Stimulated activated CD4-positive, alpha-beta T cell treated with anti-CD3 and anti-CD28 coated beads, Interleukin-12 subunit alpha, Interleukin-12 subunit beta, amount 100 ng/mL, for 48 hours (primary cell): ENCODE measurements around the gene DGKQ.
A peak's percentile ranks its signal among the peaks of the same experiment; 100 is the strongest.

Source experiments
- DNase-seq, 3 donors: peaks; one replicate each; pipeline ENCODE4 v3.0.0-alpha.2; 2020; ENCODE audit warnings: low read depth in 2 of 3, low spot score in 1 of 3

The DGKQ gene

GRCh38 chr4:973431-974397 lies at the start of gene DGKQ:
DGKQ (minus strand) TSS chr4:973569; CDS start chr4:973482, 87 bp downstream.
- peak; percentile 79 to 82 (median 79) for DNase-seq

DNA sequence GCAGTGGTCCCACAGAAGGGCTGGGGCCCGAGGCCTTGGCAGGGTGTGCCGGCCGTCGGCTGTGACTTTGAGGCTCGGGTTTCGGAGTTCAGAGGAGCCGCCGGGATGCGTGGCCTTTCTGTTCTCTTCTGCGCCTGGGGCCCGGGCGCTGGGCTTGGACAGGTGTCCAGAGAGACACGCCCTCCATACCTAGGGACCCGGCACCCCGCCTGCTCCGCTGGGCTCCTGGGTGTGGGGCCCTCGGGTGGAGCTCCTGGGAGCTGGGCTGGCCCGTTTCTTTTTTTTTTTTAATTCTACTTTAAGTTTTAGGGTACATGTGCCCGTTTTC lies 49.3 kb upstream of the DGKQ start:
- no peak for DNase-seq

GRCh38 chr4:1022051-1022738 lies 48.8 kb upstream of the DGKQ start:
- no peak for DNase-seq

DNA sequence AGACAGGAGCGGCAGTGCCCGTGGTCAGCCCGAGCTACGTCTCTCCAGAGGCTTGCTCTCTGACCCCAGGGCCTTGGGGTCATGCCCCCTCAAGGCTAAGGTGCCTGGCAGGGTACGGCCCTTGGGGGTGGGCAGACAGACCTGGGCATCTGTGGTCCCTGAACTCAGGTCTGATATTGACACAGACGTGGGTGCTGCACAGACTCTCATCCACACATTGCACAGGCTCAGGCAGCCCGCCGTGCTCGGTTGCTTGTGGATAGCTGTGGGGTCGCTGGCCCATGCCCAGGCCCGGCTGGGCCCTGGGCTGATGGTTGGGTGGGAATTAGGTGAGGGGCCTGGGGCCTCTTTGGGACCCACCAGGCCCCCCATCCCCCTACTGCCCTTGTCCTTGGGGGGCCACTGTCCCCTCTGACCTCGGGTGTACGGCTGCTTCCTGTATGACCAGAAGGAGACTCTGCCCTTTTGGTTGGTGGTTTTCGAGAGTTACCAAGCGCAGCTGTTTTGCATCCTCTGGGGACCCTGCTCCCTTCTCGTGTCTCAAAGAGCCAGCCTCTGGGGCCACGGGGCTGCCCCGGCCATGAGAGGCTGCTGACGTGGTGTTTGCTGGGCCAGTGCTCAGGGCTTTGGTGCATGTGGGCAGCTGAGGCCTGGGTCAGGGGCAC lies 48.1 kb upstream of the DGKQ start:
- DNase-seq, result no peak

DNA sequence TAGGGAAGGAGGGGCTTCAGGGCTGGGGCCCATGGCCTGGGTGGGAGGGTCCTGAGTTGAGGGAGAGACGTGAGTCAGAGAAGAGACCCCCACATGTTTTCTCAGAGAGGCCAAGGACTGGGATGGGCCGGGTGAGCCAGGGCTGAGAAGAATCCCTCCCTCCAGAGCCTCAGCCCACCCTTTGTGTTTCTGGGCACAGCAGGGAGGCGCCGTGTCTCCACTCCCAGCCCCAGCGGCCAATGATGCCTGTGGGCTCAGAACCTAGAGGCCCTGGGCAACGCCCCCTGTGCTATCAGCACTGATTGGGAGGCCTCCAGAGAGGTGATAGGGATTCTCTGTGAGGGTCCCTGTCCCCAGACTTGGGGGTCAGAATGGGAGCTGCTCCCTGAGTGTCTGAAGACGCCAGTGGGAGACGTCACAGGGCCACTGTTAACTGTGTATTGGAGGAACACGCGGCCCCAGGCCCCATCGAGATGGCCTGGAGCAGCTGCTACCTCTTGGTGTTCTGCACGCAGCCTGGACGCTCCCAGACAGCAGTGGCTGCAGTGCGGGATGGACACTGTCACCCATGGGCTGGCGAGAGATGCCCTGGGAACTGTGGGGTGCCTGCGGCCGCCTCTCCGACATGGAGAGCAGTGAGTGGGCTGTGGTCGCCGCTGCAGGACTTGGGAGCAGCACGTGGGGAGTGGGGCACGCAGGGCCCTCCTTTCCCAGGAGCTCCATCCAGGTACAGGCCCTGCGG lies 46.5 kb upstream of the DGKQ start:
- DNase-seq, result no peak

GRCh38 chr4:1019320-1019719 lies 46.0 kb upstream of the DGKQ start:
- no peak for DNase-seq

GRCh38 chr4:1018147-1019020 lies 45.0 kb upstream of the DGKQ start:
- no peak for DNase-seq

DNA sequence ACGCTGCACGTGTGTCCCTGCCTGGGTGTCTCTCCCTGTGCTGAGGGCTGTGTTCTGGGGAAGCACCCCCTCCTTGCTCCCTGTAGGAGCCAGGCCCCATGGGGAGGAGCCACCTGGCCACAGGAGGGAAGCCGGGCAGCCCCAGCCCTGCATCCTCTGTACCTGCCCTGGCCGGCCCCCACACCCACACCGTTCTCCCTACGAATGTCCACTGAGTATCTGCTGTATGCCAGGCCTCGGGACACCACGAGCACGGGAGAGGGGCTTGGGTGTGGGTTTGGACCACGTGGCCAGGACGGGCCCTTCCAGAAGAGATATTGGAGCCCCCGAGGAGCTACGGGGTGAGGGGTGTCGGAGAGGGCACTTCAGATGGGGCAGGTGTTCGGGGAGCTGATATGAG lies 44.3 kb upstream of the DGKQ start:
- no peak for DNase-seq

- DNase-seq, result no peak
Measured at GRCh38 chr4:1017211-1017610, 43.8 kb upstream of the DGKQ start.

GRCh38 chr4:1015746-1016145 lies 42.4 kb upstream of the DGKQ start:
- no peak for DNase-seq

DNA sequence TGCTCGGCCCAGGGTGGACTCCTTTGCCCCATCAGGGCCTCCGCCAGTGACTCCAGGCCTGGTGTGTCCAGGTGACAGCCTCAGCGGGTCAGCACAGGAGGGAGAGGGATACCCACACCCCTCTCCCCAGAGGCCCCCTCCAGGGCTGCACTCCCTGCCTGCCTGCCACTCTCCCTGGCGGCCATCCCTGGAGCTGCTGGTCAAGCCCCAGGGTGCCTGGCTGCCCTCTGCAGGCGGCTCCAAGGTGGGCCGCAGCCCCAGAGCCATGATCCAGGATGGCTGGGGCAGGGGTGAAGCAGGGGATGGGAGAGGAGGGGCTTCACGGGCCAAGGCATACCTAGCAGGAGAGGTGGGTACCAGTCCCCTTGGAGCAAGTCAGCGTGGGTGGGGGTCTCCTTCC lies 41.8 kb upstream of the DGKQ start:
- DNase-seq, result no peak

DNA sequence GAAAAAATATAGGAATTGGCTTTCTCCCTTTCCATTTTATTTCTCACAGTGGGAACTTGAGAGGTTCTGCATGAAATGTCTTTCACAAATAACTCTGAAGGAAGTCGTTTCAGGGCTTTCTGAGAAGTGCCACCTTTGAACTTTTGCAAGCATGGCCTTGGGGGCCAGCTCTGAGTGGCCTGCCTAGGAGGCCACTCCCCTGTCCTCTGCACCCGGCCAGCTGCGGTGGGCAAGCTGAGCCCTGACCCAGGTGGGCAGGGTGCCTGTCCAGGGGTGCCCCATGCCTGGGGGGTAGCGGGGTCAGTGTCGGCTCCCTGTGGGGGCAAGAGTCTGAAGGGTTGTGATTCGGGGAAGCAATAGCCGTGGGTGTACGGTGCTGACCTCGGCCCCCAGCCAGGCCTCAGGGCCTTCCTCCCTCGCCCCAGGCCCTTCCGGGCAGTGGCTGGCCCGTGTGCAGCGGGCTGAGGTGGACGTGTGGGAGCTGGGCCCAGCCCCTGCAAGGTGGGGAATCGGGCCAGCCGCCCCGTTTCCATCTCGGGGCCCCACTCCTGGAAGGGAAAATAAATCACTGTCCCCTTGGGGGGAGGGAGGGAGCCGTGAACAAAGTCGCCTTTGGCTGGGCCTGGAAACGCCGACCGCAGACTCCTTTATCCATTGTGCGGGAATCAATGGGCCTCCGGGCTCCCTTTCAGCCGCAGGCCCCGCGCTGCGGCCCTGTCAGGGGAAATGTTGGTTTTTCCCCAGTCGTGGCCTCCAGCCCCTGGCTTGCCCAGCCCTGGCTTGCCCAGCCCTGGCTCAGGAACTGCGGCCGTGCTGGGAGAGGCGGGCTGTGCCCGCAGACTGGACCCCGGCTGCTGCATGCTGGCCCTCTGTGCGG lies 41.2 kb upstream of the DGKQ start:
- no peak for DNase-seq

DNA sequence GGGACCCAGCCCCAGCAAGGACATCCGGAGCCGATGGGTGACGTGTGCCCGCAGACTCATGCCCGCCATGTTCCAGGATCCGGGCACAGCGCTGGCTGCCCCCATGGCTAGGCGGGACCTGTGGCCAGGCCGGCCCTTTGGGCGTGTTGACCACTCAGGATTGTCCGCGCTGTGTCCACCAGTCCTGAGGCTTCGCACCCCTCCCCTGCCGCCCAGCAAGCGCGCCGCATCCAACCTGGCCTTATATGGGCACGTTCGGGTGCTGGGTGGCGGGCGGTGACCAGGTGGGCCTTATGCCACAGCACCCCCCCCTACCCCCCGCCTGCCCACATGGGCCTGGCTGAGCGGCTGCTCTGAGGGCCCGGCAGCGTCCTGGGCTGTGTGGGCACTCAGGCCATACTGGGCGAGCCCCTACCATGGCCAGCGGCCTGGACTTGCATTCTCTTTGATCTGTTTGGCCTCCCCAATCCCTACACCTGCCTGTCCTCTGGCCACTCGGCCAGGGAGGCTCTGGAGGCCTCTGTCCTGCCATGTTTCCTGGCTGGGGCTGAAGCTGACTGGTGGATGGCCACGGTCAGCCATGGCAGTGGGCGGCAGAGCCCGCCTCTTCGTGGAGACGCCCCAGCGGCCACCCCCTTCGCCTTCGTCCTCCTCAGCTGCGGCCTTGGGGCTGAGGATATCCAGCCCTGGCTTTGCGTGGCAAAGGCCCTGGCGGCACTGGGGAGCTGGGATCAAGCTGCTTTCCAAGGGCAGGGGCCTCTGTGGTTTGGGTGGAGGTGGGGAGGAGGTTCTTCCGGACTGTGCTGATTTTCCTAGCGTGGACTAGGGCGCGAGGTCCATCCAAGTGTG lies 40.1 kb upstream of the DGKQ start:
- DNase-seq, result no peak

- no peak for DNase-seq
Measured at GRCh38 chr4:1012034-1012739, 38.8 kb upstream of the DGKQ start.

DNA sequence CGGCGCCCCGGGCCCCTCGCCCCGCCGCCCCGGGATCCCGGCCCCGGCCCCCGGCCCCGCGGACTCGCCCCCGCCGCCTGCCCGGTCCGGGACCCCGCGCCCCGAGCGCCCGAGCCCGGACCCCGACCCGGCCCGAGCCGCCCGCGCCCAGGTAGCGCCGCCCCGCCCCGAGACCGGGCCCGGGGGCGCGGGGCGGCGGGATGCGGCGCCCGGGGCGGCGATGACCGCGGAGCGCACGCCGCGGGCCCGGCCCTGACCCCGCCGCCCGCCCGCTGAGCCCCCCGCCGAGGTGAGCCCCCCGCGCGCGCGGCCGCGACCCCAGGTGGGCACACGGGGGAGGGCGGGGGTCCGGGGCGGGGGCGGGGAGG lies 38.3 kb upstream of the DGKQ start:
- no peak for DNase-seq

DNA sequence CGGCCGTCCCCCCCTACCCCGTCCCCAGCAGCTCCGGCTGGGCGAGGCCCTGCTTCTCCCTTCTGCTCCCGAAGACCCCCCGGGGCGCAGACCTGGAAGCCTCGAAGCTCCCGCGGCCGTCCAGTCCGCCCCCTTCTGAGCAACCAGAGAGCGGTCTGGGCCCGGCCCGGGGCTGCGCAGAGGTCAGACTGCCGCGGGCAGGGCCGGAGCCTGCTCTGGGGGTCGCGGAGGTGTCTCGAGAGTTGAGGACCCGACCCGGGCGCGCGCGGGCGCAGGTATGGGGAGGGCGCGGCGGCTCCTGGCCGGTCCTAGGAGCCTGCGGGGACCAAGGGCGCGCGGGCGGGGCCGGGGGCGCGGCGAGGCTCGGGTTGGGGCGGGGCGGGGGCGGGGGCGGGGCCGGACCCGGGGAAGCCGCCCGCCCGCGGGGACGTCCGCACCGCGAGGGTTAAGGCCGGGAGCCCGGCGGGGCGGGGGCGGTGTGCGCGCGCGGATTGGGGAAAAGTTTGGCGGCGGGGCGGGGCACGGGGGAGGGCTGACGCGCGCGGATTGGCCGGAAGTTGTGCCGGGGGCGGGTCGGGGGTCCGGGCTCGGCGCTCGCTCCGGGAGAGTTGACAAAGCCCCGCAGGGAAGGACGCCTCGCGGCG lies 37.8 kb upstream of the DGKQ start, which contains the start of gene FGFRL1:
Gene FGFRL1, plus strand, starts transcription at position 605 of the 644 bp plus-strand sequence. CDS start 860 bp downstream, outside the sequence.
- peak; percentile 84 to 94 (median 90) for DNase-seq

- peak; percentile 64 to 68 (median 64) for DNase-seq
Measured at GRCh38 chr4:1010395-1011021, 37.1 kb upstream of the DGKQ start.
